Activated CD8-positive, alpha-beta T cell treated with anti-CD3 and anti-CD28 coated beads, Interleukin-2, amount 10 ng/mL, durations not matched to agents 7 days and 5 days (primary cell): Measurements from ENCODE around the gene DGKG. TPM values are rescaled to one million over a fixed set of nuclear protein-coding genes. Genes with fewer than 3 reads are reported as not detected.

Experiments
- ATAC-seq: fragments of 150-1000 bp; cut with Tn5 transposase; one replicate; pipeline ENCODE4 v1.10.0; 2021; ENCODE audit warnings: moderate library complexity
- CTCF ChIA-PET: fragments of 350-600 bp; sonication (Branson Sonifier 250); formaldehyde crosslinking; loops from one replicate; lab custom pipeline; 2021; ENCODE audit warnings: antibody characterized with exemption; lab: Charles Lee
- POLR2A ChIA-PET: fragments of 350-600 bp; sonication (Branson Sonifier 250); formaldehyde crosslinking; loops from one replicate; lab custom pipeline; 2021; ENCODE audit warnings: antibody characterized with exemption; lab: Charles Lee
- DNase-seq: peaks from one replicate; pipeline ENCODE4 v3.0.0-alpha.2; 2020
- H3K27ac Mint-ChIP-seq: one replicate; pipeline ENCODE4 v1.8.0; 2021; ENCODE audit warnings: mild to moderate bottlenecking, mixed read lengths
- H3K27me3 Mint-ChIP-seq: one replicate; pipeline ENCODE4 v1.8.0; 2021; ENCODE audit warnings: low read depth, mixed read lengths
- H3K36me3 Mint-ChIP-seq: one replicate; pipeline ENCODE4 v1.8.0; 2021; ENCODE audit warnings: low read depth, mixed read lengths
- H3K4me1 Mint-ChIP-seq: one replicate; pipeline ENCODE4 v1.8.0; 2021; ENCODE audit warnings: low read depth, mixed read lengths
- H3K4me3 Mint-ChIP-seq: one replicate; pipeline ENCODE4 v1.8.0; 2021; ENCODE audit warnings: mild to moderate bottlenecking, mixed read lengths
- H3K9me3 Mint-ChIP-seq: one replicate; pipeline ENCODE4 v1.8.0; 2022; ENCODE audit warnings: mixed read lengths; ENCODE audit not compliant: insufficient read depth
- total RNA-seq, 2 experiments: library from RNA; stranded (reverse); gene quantifications; one replicate each; pipeline ENCODE4 v1.2.3, GENCODE V29; 2021

The DGKG gene
- total RNA-seq, 2 experiments from 2014 or later, result 0.37 to 0.42 TPM

- ATAC-seq, result no peak
- ChIA-PET CTCF (no interaction called here), POLR2A (no interaction called here)
- Mint-ChIP-seq H3K4me1 (no peaks in the 10 kb centered on the region), H3K36me3 (no peaks in the 10 kb centered on the region), H3K9me3 (no peaks in the 10 kb centered on the region), H3K4me3 (no peak overlapping the region), H3K27ac (no peak overlapping the region), H3K27me3 (peaks cover 18% of the 10 kb centered on the region)
- DNase-seq, result no peak
Observed at GRCh38 chr3:186283651-186284348, 78.2 kb downstream of the DGKG start.

DNA sequence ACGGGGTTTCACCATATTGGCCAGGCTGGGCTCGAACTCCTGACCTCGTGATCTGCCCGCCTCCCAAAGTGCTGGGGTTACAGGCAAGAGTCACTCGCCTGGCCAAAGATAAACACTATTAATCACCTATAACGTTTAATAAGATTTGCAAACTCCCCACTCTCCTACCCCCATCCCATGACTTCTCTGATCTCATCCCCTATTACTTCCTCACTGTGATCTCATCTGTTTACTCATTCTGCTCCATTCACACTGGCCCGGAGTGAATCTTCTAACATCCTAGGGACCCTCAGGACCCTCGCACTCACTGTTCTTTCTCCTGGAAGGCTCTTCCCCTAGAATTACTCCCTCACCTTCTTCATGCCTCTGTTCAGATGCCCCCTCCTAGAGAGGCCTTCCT, 78.9 kb downstream of the DGKG start:
- H3K27ac Mint-ChIP-seq, result no peak overlapping the region
- POLR2A ChIA-PET, result no interaction called here
- H3K9me3 Mint-ChIP-seq, result no peaks in the 10 kb centered on the region

GRCh38 chr3:186281176-186281575, 80.9 kb downstream of the DGKG start:
- ATAC-seq, result no peak
- ChIA-PET POLR2A (no interaction called here), CTCF (interaction anchor here (0.9 to 2.0 kb wide), 3 partner anchors 13 to 259 kb away, joined by 4 to 6 read pairs (median 5); no protein-coding TSS in a partner anchor)

More for the DNA sequence above, 78.9 kb downstream of the DGKG start:
- no peak for DNase-seq
- CTCF ChIA-PET, result no interaction called here
- Mint-ChIP-seq H3K4me3 (no peak overlapping the region), H3K36me3 (no peaks in the 10 kb centered on the region), H3K27me3 (peaks cover 23% of the 10 kb centered on the region), H3K4me1 (no peaks in the 10 kb centered on the region)
- no peak for ATAC-seq

GRCh38 chr3:186280737-186281136, 81.3 kb downstream of the DGKG start:
- no peak for DNase-seq
- ATAC-seq, result no peak
- no peak overlapping the region for H3K4me3 Mint-ChIP-seq
- ChIA-PET CTCF (interaction anchor here (0.9 to 2.0 kb wide), 3 partner anchors 14 to 260 kb away, joined by 4 to 6 read pairs (median 5); no protein-coding TSS in a partner anchor), POLR2A (no interaction called here)
- H3K27me3 Mint-ChIP-seq, result peaks cover 22% of the 10 kb centered on the region
- H3K27ac Mint-ChIP-seq, result no peak overlapping the region
- no peaks in the 10 kb centered on the region for H3K9me3 Mint-ChIP-seq
- no peaks in the 10 kb centered on the region for H3K4me1 Mint-ChIP-seq
- no peaks in the 10 kb centered on the region for H3K36me3 Mint-ChIP-seq

More at GRCh38 chr3:186281176-186281575, 80.9 kb downstream of the DGKG start:
- Mint-ChIP-seq H3K4me1 (no peaks in the 10 kb centered on the region), H3K27me3 (peaks cover 22% of the 10 kb centered on the region), H3K4me3 (no peak overlapping the region), H3K36me3 (no peaks in the 10 kb centered on the region), H3K27ac (no peak overlapping the region), H3K9me3 (no peaks in the 10 kb centered on the region)
- DNase-seq, result no peak

GRCh38 chr3:186277268-186277909, 84.6 kb downstream of the DGKG start:
- CTCF ChIA-PET, result interaction anchor here (1.2 to 3.3 kb wide), 2 partner anchors 16 to 263 kb away, joined by 3 to 11 read pairs; no protein-coding TSS in a partner anchor
- POLR2A ChIA-PET, result no interaction called here

DNA sequence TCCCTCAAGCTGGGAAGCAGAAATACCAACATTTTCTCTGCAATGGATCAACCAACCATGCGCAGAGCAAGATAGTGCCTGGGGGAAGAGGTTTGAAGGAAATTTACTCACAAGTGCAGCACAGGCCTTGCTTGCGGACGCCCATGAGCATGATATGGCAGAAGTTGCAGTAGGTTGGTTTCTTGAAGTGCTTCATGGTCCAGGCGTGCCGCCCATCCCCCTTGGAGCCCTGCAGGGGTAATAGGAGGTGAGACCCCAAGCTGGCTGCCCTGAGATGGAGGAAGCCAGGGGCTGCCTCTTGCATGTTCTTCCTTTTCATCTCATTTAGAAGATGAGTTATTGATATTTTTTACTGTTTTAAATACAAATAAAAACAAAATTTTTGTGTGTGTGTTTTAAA, 86.6 kb downstream of the DGKG start:
- ChIA-PET CTCF (no interaction called here), POLR2A (no interaction called here)
- no peaks in the 10 kb centered on the region for H3K9me3 Mint-ChIP-seq
- ATAC-seq, result no peak
- H3K27me3 Mint-ChIP-seq, result peaks cover 20% of the 10 kb centered on the region
- H3K4me1 Mint-ChIP-seq, result no peaks in the 10 kb centered on the region
- H3K27ac Mint-ChIP-seq, result no peak overlapping the region
- no peak for DNase-seq
- no peak overlapping the region for H3K4me3 Mint-ChIP-seq
- H3K36me3 Mint-ChIP-seq, result no peaks in the 10 kb centered on the region

More at GRCh38 chr3:186277268-186277909, 84.6 kb downstream of the DGKG start:
- H3K27ac Mint-ChIP-seq, result no peak overlapping the region
- no peak for ATAC-seq
- DNase-seq, result no peak
- no peaks in the 10 kb centered on the region for H3K9me3 Mint-ChIP-seq
- H3K27me3 Mint-ChIP-seq, result peaks cover 22% of the 10 kb centered on the region
- H3K4me3 Mint-ChIP-seq, result no peak overlapping the region
- no peaks in the 10 kb centered on the region for H3K4me1 Mint-ChIP-seq
- no peaks in the 10 kb centered on the region for H3K36me3 Mint-ChIP-seq

- ATAC-seq, result no peak
- ChIA-PET CTCF (no interaction called here), POLR2A (no interaction called here)
- H3K27ac Mint-ChIP-seq, result no peak overlapping the region
- no peaks in the 10 kb centered on the region for H3K9me3 Mint-ChIP-seq
- no peaks in the 10 kb centered on the region for H3K36me3 Mint-ChIP-seq
- DNase-seq, result no peak
- H3K27me3 Mint-ChIP-seq, result peaks cover 10% of the 10 kb centered on the region
- H3K4me3 Mint-ChIP-seq, result no peak overlapping the region
- no peaks in the 10 kb centered on the region for H3K4me1 Mint-ChIP-seq
Observed at GRCh38 chr3:186273586-186273985, 88.4 kb downstream of the DGKG start.

DNA sequence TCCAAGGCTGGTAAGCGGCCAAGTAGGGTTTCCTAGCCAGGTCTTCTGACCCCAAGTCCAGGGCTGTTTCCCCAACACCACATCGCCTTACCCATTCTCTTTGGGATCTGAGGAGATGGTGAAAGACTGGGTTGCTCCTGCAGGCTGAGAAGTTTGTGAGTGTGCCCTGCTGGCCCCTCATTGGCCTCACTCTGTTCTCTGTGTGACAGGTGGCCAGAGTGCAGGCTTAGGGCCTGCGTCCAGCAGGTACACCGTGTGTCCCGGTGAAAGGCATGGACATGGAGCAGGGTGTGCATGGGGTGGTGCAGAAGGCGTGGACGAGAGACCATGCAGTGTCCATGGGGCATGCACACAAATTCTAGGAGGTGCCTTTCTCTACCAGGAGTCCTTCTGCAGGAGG, 91.3 kb downstream of the DGKG start:
- H3K27ac Mint-ChIP-seq, result no peak overlapping the region
- H3K9me3 Mint-ChIP-seq, result no peaks in the 10 kb centered on the region
- no peaks in the 10 kb centered on the region for H3K36me3 Mint-ChIP-seq
- H3K4me1 Mint-ChIP-seq, result no peaks in the 10 kb centered on the region
- no peak overlapping the region for H3K4me3 Mint-ChIP-seq
- ChIA-PET POLR2A (no interaction called here), CTCF (no interaction called here)
- ATAC-seq (no peak), DNase-seq (no peak)
- H3K27me3 Mint-ChIP-seq, result peaks cover 3% of the 10 kb centered on the region

- DNase-seq, result no peak
- no peak overlapping the region for H3K27ac Mint-ChIP-seq
- H3K4me3 Mint-ChIP-seq, result no peak overlapping the region
- H3K27me3 Mint-ChIP-seq, result peaks cover 3% of the 10 kb centered on the region
- no peaks in the 10 kb centered on the region for H3K9me3 Mint-ChIP-seq
- no peaks in the 10 kb centered on the region for H3K36me3 Mint-ChIP-seq
- ATAC-seq, result no peak
- POLR2A ChIA-PET, result no interaction called here
- CTCF ChIA-PET, result interaction anchor here (1.2 to 1.7 kb wide), 2 partner anchors 9 to 272 kb away, joined by 4 to 6 read pairs; no protein-coding TSS in a partner anchor
- H3K4me1 Mint-ChIP-seq, result no peaks in the 10 kb centered on the region
Observed at GRCh38 chr3:186268616-186269448, 93.2 kb downstream of the DGKG start.

DNA sequence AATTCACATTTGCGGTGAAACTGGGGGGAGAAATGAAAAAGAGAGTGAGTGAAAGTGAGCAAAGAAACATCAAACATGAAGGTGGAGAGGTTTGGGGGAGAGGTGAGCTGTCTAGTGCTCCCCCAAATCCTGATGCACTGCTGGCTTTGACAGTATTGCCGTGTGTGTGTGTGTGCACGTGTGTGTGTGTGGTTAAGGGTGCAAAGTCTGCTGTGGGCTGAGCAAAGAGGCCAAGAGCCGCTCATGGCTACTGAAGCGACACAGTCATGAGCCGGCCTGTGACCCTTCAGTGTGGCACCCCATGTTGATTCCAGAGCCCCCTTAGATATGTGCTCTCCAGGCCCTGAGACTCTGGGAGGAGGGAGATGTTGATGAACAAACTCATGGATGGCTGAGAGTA, 94.3 kb downstream of the DGKG start:
- H3K36me3 Mint-ChIP-seq, result no peaks in the 10 kb centered on the region

DNA sequence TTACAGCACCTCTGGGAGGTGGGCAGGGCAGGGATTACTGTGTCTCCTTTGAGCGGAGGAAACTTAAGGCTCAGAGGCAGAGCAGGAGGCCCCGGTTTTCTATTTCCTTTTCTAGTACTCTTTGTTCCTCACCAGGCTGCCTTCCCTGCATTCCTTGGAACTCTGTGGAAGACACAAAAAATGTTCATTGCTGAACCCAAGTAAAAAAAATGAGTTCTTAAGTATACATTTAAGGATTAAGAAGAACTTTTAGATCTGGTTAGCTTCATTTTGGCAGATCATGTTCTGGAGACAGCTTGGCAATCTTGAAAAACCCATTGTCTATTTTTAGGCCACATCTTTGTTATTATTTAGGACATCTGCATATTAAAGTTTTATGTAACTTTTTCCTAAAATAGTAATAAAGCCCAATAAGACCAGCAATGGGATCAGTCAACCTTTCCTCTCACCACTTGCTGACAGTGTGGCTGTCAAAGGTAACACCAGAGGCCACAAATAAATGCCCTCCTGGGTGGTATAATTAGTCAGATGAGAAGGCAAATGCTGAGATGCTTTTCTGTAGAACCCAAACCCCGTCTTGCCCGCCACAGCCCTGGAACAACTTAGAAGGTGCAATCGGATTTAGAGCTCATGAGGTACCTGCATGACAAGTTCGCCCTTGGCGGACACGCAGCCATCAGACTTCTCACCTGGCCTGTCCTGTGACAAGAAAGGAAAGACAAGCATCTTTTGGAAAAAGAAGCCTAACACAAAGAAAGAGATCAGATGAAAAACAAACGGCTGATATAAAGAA, 97.2 kb downstream of the DGKG start:
- peaks cover under 1% of the 10 kb centered on the region for H3K4me1 Mint-ChIP-seq
- no peaks in the 10 kb centered on the region for H3K9me3 Mint-ChIP-seq
- ChIA-PET CTCF (interaction anchor here (0.9 to 2.8 kb wide), 4 partner anchors 270 to 352 kb away, joined by 3 to 16 read pairs (median 4); no protein-coding TSS in a partner anchor), POLR2A (no interaction called here)
- ATAC-seq (no peak), DNase-seq (no peak)
- no peak overlapping the region for H3K4me3 Mint-ChIP-seq
- no peaks in the 10 kb centered on the region for H3K36me3 Mint-ChIP-seq
- peaks cover 3% of the 10 kb centered on the region for H3K27me3 Mint-ChIP-seq
- H3K27ac Mint-ChIP-seq, result no peak overlapping the region

More for the DNA sequence above, 94.3 kb downstream of the DGKG start:
- CTCF ChIA-PET, result interaction anchor here (1.2 to 1.7 kb wide), 2 partner anchors 8 to 273 kb away, joined by 4 to 6 read pairs; no protein-coding TSS in a partner anchor
- H3K4me3 Mint-ChIP-seq, result no peak overlapping the region
- no peak for ATAC-seq
- no peak overlapping the region for H3K27ac Mint-ChIP-seq
- H3K27me3 Mint-ChIP-seq, result peaks cover 3% of the 10 kb centered on the region
- no peaks in the 10 kb centered on the region for H3K4me1 Mint-ChIP-seq
- H3K9me3 Mint-ChIP-seq, result no peaks in the 10 kb centered on the region
- POLR2A ChIA-PET, result no interaction called here
- no peak for DNase-seq
